Measurements from ENCODE around the gene SLC17A7.

GRCh38 chr19:49459388-49459787 lies 18.1 kb upstream of the SLC17A7 start:
- TF ChIP-seq CTCF (IDR thresholded peaks at IDR 0.05; ENCODE audit: low read depth, low read length) (no peak), EZH2phosphoT487 (IDR thresholded peaks at IDR 0.05; ENCODE audit: low read depth) (no peak)
